ENCODE data around the gene ATP6V0E2. TPM values are rescaled to one million over a fixed set of nuclear protein-coding genes. Genes with fewer than 3 reads are reported as not detected.
A peak's percentile ranks its signal among the peaks of the same experiment; 100 is the strongest.

The ATP6V0E2 gene
- total RNA-seq, 1 donor from 2014 or later: 19.6 TPM

GRCh38 chr7:149866139-149866778 is 7.5 kb upstream of the ATP6V0E2 start:
- Histone ChIP-seq H3K27ac (peak overlapping the region; percentile 17), H3K9me3 (no peaks in the 10 kb centered on the region), H3K4me1 (peaks cover 3% of the 10 kb centered on the region), H3K4me3 (no peak overlapping the region), H3K36me3 (peaks cover 38% of the 10 kb centered on the region), H3K27me3 (no peaks in the 10 kb centered on the region)
- DNase-seq (no peak), ATAC-seq (no peak)
- intact Hi-C loops (cut with DNase I): no loop called here
- no peak for TF ChIP-seq CTCF (IDR thresholded peaks at IDR 0.05)

GRCh38 chr7:149866779-149867447 is 6.9 kb upstream of the ATP6V0E2 start:
- Histone ChIP-seq H3K4me3 (no peak overlapping the region), H3K27ac (peak overlapping the region; percentile 17), H3K4me1 (peaks cover 3% of the 10 kb centered on the region), H3K27me3 (no peaks in the 10 kb centered on the region), H3K9me3 (no peaks in the 10 kb centered on the region), H3K36me3 (peaks cover 33% of the 10 kb centered on the region)
- DNase-seq (no peak), ATAC-seq (no peak)
- intact Hi-C loops (cut with DNase I): no loop called here
- no peak for TF ChIP-seq CTCF (IDR thresholded peaks at IDR 0.05)

- Histone ChIP-seq H3K27me3 (no peaks in the 10 kb centered on the region), H3K36me3 (peaks cover 25% of the 10 kb centered on the region), H3K27ac (no peak overlapping the region), H3K4me1 (peaks cover 9% of the 10 kb centered on the region), H3K4me3 (no peak overlapping the region), H3K9me3 (no peaks in the 10 kb centered on the region)
- DNase-seq (no peak), ATAC-seq (no peak)
- intact Hi-C loops (cut with DNase I): no loop called here
- no peak for TF ChIP-seq CTCF (IDR thresholded peaks at IDR 0.05)
Observed at GRCh38 chr7:149867762-149868622, 5.8 kb upstream of the ATP6V0E2 start.

GRCh38 chr7:149868623-149869290 is 5.0 kb upstream of the ATP6V0E2 start:
- DNase-seq (no peak), ATAC-seq (no peak)
- peaks cover 21% of the 10 kb centered on the region for H3K36me3 ChIP-seq
- H3K27ac ChIP-seq: no peak overlapping the region
- H3K9me3 ChIP-seq: no peaks in the 10 kb centered on the region
- intact Hi-C loops (cut with DNase I): no loop called here
- peaks cover 10% of the 10 kb centered on the region for H3K4me1 ChIP-seq
- no peak for TF ChIP-seq CTCF (IDR thresholded peaks at IDR 0.05)
- H3K4me3 ChIP-seq: no peak overlapping the region
- H3K27me3 ChIP-seq: no peaks in the 10 kb centered on the region

GRCh38 chr7:149869291-149869650 is 4.5 kb upstream of the ATP6V0E2 start:
- no peak overlapping the region for H3K4me3 ChIP-seq
- ATAC-seq (no peak), DNase-seq (no peak)
- H3K27ac ChIP-seq: no peak overlapping the region
- intact Hi-C loops (cut with DNase I): no loop called here
- H3K9me3 ChIP-seq: no peaks in the 10 kb centered on the region
- no peaks in the 10 kb centered on the region for H3K27me3 ChIP-seq
- H3K36me3 ChIP-seq: peaks cover 16% of the 10 kb centered on the region
- no peak for TF ChIP-seq CTCF (IDR thresholded peaks at IDR 0.05)
- H3K4me1 ChIP-seq: peaks cover 13% of the 10 kb centered on the region
